Right cardiac atrium (tissue), 5 donors: Measurements from ENCODE around the gene GIT2. TPM values are rescaled to one million over a fixed set of nuclear protein-coding genes. Genes with fewer than 3 reads are reported as not detected.

Experiments
- ATAC-seq, 2 donors: fragments of 200-7000 bp; cut with Tn5 transposase; one replicate each; pipeline versions ENCODE4 v1.8.0 to v1.9.1; 2020; ENCODE audit warnings: moderate library complexity in 2 of 2, mild to moderate bottlenecking in 1 of 2
- DNase-seq, 3 donors: peaks; one replicate each; pipeline ENCODE4 v3.0.0-alpha.2; 2020
- H3K27ac ChIP-seq: one replicate; pipeline ENCODE4 v1.5.1; 2013; ENCODE audit warnings: mild to moderate bottlenecking, low read length, control low read depth, moderate library complexity
- H3K27me3 ChIP-seq: one replicate; pipeline ENCODE4 v1.6.1; 2013; ENCODE audit not compliant: control insufficient read depth, insufficient read depth
- H3K4me1 ChIP-seq: one replicate; pipeline ENCODE4 v1.6.1; 2013; ENCODE audit warnings: low read length; ENCODE audit not compliant: control insufficient read depth, insufficient read depth
- H3K4me3 ChIP-seq: one replicate; pipeline ENCODE4 v1.5.1; 2013; ENCODE audit warnings: low read length, control low read depth
- H3K9me3 ChIP-seq: one replicate; pipeline ENCODE4 v1.6.1; 2013; ENCODE audit warnings: low read length; ENCODE audit not compliant: control insufficient read depth
- WGBS: extraction: QIAGEN DNeasy Blood & Tissue Kit; methylation state at CpG from one replicate; pipeline ENCODE4 v1.1.7; 2013; 5-methylcytosine and 5-hydroxymethylcytosine counted together
- intact Hi-C, 4 donors: fragments of 100-400 bp; cut with DNase I; formaldehyde crosslinking; loops; one replicate each; pipeline versions ENCODE4 v1.11.0 to v1.14.0; 2022 to 2023
- polyA plus RNA-seq: library from polyadenylated mRNA; stranded (reverse); fragments of 200-250 nt; gene quantifications from one replicate; pipeline ENCODE4 v1.2.3, GENCODE V29; 2013
- total RNA-seq, 4 donors: library from RNA; stranded (reverse); fragmentation: NEBNext Ultra II Directional; extraction: Animal tissue kit (Norgen Biotek cat#: 25700); gene quantifications; one replicate each; pipeline ENCODE4 v1.2.1, GENCODE V29; 2021
- donor health status: healthy with polysubstance abuse.
- donor health status: DM: no; HTN: yes; CAD: no.
- donor health status: DM: no; HTN: no; CAD: no.
- donor health status: DM: no; HTN: yes; CAD: no; lungs with severe emphysema.
- donor health status: DM: yes; HTN: yes; CAD: no.

The GIT2 gene
- total and polyA plus RNA-seq, 5 donors, result 17.9 to 44.6 (median 32.3) TPM

- DNase-seq (no peak), ATAC-seq (no peak)
- Histone ChIP-seq H3K4me3 (no peak overlapping the region), H3K27me3 (no peaks in the 10 kb centered on the region), H3K4me1 (no peaks in the 10 kb centered on the region), H3K27ac (no peak overlapping the region), H3K9me3 (no peaks in the 10 kb centered on the region)
- WGBS, result 90% methylated on average over 11 of the region's 11 CpGs
- intact Hi-C loops, result no loop called here
These were observed 75.8 kb downstream of the GIT2 start for GRCh38 chr12:109920261-109920780.

- no peaks in the 10 kb centered on the region for H3K27me3 ChIP-seq
- intact Hi-C loops, result no loop called here
- no peak overlapping the region for H3K27ac ChIP-seq
- DNase-seq, result no peak
- WGBS, result 54% methylated on average over 10 of the region's 10 CpGs
- H3K4me1 ChIP-seq, result no peaks in the 10 kb centered on the region
- no peak for ATAC-seq
- no peaks in the 10 kb centered on the region for H3K9me3 ChIP-seq
- H3K4me3 ChIP-seq, result no peak overlapping the region
These were observed 76.7 kb downstream of the GIT2 start for GRCh38 chr12:109919456-109919855.

- H3K4me1 ChIP-seq, result no peaks in the 10 kb centered on the region
- no peak overlapping the region for H3K27ac ChIP-seq
- ATAC-seq (no peak), DNase-seq (no peak)
- intact Hi-C loops, result no loop called here
- no peaks in the 10 kb centered on the region for H3K9me3 ChIP-seq
- WGBS, result 88% methylated on average over 4 of the region's 4 CpGs
- no peak overlapping the region for H3K4me3 ChIP-seq
- H3K27me3 ChIP-seq, result no peaks in the 10 kb centered on the region
These were observed 80.1 kb downstream of the GIT2 start for GRCh38 chr12:109916045-109916444.

- peak in 1 of 2 donors; percentile 19 for ATAC-seq
- intact Hi-C loops, result no loop called here
- H3K27ac ChIP-seq, result no peak overlapping the region
- no peaks in the 10 kb centered on the region for H3K4me1 ChIP-seq
- no peak overlapping the region for H3K4me3 ChIP-seq
- DNase-seq, result no peak
- H3K9me3 ChIP-seq, result no peaks in the 10 kb centered on the region
- 85% methylated on average over 26 of the region's 26 CpGs for WGBS
- H3K27me3 ChIP-seq, result no peaks in the 10 kb centered on the region
These were observed 80.8 kb downstream of the GIT2 start for GRCh38 chr12:109915171-109916040.

GRCh38 chr12:109914461-109914860 is 81.7 kb downstream of the GIT2 start:
- DNase-seq (no peak), ATAC-seq (no peak)
- Histone ChIP-seq H3K27me3 (no peaks in the 10 kb centered on the region), H3K9me3 (no peaks in the 10 kb centered on the region), H3K4me3 (no peak overlapping the region), H3K4me1 (no peaks in the 10 kb centered on the region), H3K27ac (no peak overlapping the region)
- 93% methylated on average over 16 of the region's 16 CpGs for WGBS
- intact Hi-C loops, result no loop called here

GRCh38 chr12:109912855-109913321 is 83.3 kb downstream of the GIT2 start:
- intact Hi-C loops, result no loop called here
- ATAC-seq, result peak in 1 of 2 donors; percentile 66
- 78% methylated on average over 12 of the region's 12 CpGs for WGBS

GRCh38 chr12:109910969-109911348 is 85.2 kb downstream of the GIT2 start:
- no peaks in the 10 kb centered on the region for H3K9me3 ChIP-seq
- no peak overlapping the region for H3K4me3 ChIP-seq
- DNase-seq, result peak in 1 of 3 donors; percentile 58
- H3K27ac ChIP-seq, result no peak overlapping the region
- intact Hi-C loops, result no loop called here
- ATAC-seq, result peak in 1 of 2 donors; percentile 21
- WGBS, result 71% methylated on average over 12 of the region's 12 CpGs
- H3K4me1 ChIP-seq, result no peaks in the 10 kb centered on the region
- H3K27me3 ChIP-seq, result no peaks in the 10 kb centered on the region

More at GRCh38 chr12:109912855-109913321, 83.3 kb downstream of the GIT2 start:
- Histone ChIP-seq H3K27ac (no peak overlapping the region), H3K27me3 (no peaks in the 10 kb centered on the region), H3K9me3 (no peaks in the 10 kb centered on the region), H3K4me3 (no peak overlapping the region), H3K4me1 (no peaks in the 10 kb centered on the region)
- no peak for DNase-seq

- ATAC-seq (no peak), DNase-seq (no peak)
- Histone ChIP-seq H3K4me3 (no peak overlapping the region), H3K9me3 (no peaks in the 10 kb centered on the region), H3K27me3 (no peaks in the 10 kb centered on the region), H3K27ac (no peak overlapping the region), H3K4me1 (no peaks in the 10 kb centered on the region)
- intact Hi-C loops, result no loop called here
- 86% methylated on average over 8 of the region's 8 CpGs for WGBS
These were observed 85.8 kb downstream of the GIT2 start for GRCh38 chr12:109910254-109910968.

- H3K9me3 ChIP-seq, result no peaks in the 10 kb centered on the region
- no peaks in the 10 kb centered on the region for H3K27me3 ChIP-seq
- 95% methylated on average over 10 of the region's 10 CpGs for WGBS
- intact Hi-C loops, result no loop called here
- H3K27ac ChIP-seq, result no peak overlapping the region
- no peak overlapping the region for H3K4me3 ChIP-seq
- no peaks in the 10 kb centered on the region for H3K4me1 ChIP-seq
- ATAC-seq (no peak), DNase-seq (no peak)
These were observed 90.9 kb downstream of the GIT2 start for GRCh38 chr12:109905301-109905700.

GRCh38 chr12:109902891-109903418 is 93.2 kb downstream of the GIT2 start:
- no peaks in the 10 kb centered on the region for H3K27me3 ChIP-seq
- 83% methylated on average over 15 of the region's 15 CpGs for WGBS
- no peak overlapping the region for H3K4me3 ChIP-seq
- no peak for DNase-seq
- no peak overlapping the region for H3K27ac ChIP-seq
- no peak for ATAC-seq
- H3K4me1 ChIP-seq, result no peaks in the 10 kb centered on the region
- H3K9me3 ChIP-seq, result no peaks in the 10 kb centered on the region
- intact Hi-C loops, result no loop called here
